Upper lobe of left lung (tissue), 6 donors: ENCODE data around the gene RNH1. TPM values are rescaled to one million over a fixed set of nuclear protein-coding genes. Genes with fewer than 3 reads are reported as not detected.

Experiments used
- ATAC-seq, 2 donors: fragments of 200-7000 bp; cut with Tn5 transposase; one replicate each; pipeline ENCODE4 v1.9.1; 2022; ENCODE audit warnings: mild to moderate bottlenecking in 2 of 2, moderate library complexity in 2 of 2; ENCODE audit not compliant: low FRiP score in 2 of 2
- DNase-seq, 2 donors: peaks; one replicate each; pipeline ENCODE4 v3.0.0-alpha.2; 2019 to 2020
- H3K27ac ChIP-seq, 4 donors: fragments of 200-600 bp; sonication (generic); one replicate each; pipeline ENCODE4 v1.5.1; 2016 to 2019
- H3K27me3 ChIP-seq, 4 donors: fragments of 200-600 bp; sonication (generic); one replicate each; pipeline ENCODE4 v1.5.1; 2017 to 2019
- H3K36me3 ChIP-seq, 4 donors: fragments of 200-600 bp; sonication (generic); one replicate each; pipeline ENCODE4 v1.5.1; 2016 to 2019
- H3K4me1 ChIP-seq, 4 donors: fragments of 200-600 bp; sonication (generic); one replicate each; pipeline ENCODE4 v1.5.1; 2018 to 2019
- H3K4me3 ChIP-seq, 4 donors: fragments of 200-600 bp; sonication (generic); one replicate each; pipeline ENCODE4 v1.5.1; 2017 to 2019; ENCODE audit warnings: mild to moderate bottlenecking in 2 of 4, moderate library complexity in 1 of 4
- H3K9me3 ChIP-seq, 4 donors: fragments of 200-600 bp; sonication (generic); one replicate each; pipeline ENCODE4 v1.5.1; 2018 to 2019
- EP300 ChIP-seq, 4 donors: sonication (generic); formaldehyde crosslinking; IDR thresholded peaks; one replicate each; pipeline ENCODE4 v1.5.1; 2017; ENCODE audit warnings: antibody characterized with exemption in 4 of 4, control low read depth in 2 of 4
- POLR2A ChIP-seq, 4 donors: fragments of 450-650 bp; IDR thresholded peaks; one replicate each; pipeline ENCODE4 v1.5.1; 2016 to 2017; ENCODE audit warnings: antibody characterized with exemption in 4 of 4, mild to moderate bottlenecking in 2 of 4
- POLR2AphosphoS5 ChIP-seq, 2 donors: sonication (generic); formaldehyde crosslinking; IDR thresholded peaks; one replicate each; pipeline ENCODE4 v1.5.1; 2017; ENCODE audit warnings: antibody characterized with exemption in 2 of 2
- WGBS, 2 donors: methylation state at CpG; one replicate each; pipeline ENCODE4 v1.1.5; 2017 to 2018; 5-methylcytosine and 5-hydroxymethylcytosine counted together
- total RNA-seq, 6 donors: library from RNA; depleted of rRNA in 4 of 6; stranded (reverse); fragments of >200 nt in 4 of 6; gene quantifications; one replicate each; pipeline versions ENCODE4 v1.1.0 to v1.2.1, GENCODE V29; 2016 to 2021
- TF ChIP-seq, protein P1 (sequence below), 6 experiments: fragments of 450-650 bp in 4 of 6; fragments of 200-600 bp in 2 of 6; sonication (generic) in 2 of 6; IDR thresholded peaks; one replicate each; pipeline ENCODE4 v1.5.1; 2016 to 2019; ENCODE audit warnings: antibody characterized with exemption in 6 of 6
- donor health status: DM: no; HTN: no; CAD: no; lungs with moderate emphysema.
- donor health status: DM: no; HTN: yes; CAD: no; lungs with severe emphysema.

RNH1 gene
- total RNA-seq, 6 donors from 2014 or later: 236 to 374 (median 339) TPM

DNA sequence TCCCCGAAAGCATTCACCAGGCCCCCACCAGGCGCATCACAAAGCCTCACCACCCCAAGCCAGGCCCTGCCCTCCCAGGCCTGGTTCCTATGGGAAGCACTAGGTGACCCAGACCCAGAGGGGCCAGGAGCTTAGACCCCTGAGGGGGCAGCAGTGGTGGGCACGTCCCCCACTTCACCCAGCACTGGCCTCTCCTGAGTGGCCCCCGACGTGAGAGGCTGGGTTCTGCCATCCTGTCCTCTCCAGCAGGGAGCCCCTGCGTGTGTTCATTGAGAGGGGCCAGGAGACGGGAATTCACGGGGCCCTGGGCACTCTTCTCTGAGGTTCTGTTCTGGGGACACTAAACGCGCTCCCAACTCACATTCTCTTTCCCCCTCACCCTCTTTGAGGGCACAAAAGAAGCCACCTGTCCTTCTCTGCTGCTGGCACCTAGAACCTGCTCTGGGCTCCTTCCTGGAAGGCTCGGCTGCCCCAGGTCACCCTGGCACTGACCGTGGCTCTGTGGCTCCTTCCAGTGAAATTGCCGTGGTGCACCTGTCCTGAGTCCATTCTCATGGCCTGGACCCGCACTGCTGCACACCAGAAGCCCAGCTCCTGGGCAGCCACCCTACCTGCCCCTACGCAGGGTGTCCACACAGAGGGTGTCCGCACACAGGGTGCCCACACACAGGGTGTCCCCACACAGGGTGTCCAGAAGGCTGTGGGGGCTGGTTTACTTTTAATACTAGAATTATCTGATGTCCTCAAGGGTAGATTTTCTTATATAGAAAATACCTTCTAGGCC, 44.7 kb downstream of the RNH1 start:
- ATAC-seq: no peak
- H3K36me3 ChIP-seq: peaks cover 0 to 26% (median 10%) of the 10 kb centered on the region in 4 donors
- TF ChIP-seq EP300 (IDR thresholded peaks at IDR 0.05) (no peak), POLR2AphosphoS5 (IDR thresholded peaks at IDR 0.05) (no peak), POLR2A (IDR thresholded peaks at IDR 0.05) (no peak)
- TF ChIP-seq, protein P1, sequence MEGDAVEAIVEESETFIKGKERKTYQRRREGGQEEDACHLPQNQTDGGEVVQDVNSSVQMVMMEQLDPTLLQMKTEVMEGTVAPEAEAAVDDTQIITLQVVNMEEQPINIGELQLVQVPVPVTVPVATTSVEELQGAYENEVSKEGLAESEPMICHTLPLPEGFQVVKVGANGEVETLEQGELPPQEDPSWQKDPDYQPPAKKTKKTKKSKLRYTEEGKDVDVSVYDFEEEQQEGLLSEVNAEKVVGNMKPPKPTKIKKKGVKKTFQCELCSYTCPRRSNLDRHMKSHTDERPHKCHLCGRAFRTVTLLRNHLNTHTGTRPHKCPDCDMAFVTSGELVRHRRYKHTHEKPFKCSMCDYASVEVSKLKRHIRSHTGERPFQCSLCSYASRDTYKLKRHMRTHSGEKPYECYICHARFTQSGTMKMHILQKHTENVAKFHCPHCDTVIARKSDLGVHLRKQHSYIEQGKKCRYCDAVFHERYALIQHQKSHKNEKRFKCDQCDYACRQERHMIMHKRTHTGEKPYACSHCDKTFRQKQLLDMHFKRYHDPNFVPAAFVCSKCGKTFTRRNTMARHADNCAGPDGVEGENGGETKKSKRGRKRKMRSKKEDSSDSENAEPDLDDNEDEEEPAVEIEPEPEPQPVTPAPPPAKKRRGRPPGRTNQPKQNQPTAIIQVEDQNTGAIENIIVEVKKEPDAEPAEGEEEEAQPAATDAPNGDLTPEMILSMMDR (IDR thresholded peaks at IDR 0.05): no peak
- H3K4me3 ChIP-seq: no peak overlapping the region
- WGBS, 2 donors: 90 to 95% methylated on average over 14 to 15 of the region's 16 CpGs
- peak overlapping the region in 3 of 4 donors; percentile 26 to 32 (median 30) for H3K27ac ChIP-seq
- H3K9me3 ChIP-seq: no peaks in the 10 kb centered on the region
- no peaks in the 10 kb centered on the region for H3K27me3 ChIP-seq
- DNase-seq: peak in 1 of 2 donors; percentile 49
- peaks cover 0 to 10% (median 1%) of the 10 kb centered on the region in 4 donors for H3K4me1 ChIP-seq

DNA sequence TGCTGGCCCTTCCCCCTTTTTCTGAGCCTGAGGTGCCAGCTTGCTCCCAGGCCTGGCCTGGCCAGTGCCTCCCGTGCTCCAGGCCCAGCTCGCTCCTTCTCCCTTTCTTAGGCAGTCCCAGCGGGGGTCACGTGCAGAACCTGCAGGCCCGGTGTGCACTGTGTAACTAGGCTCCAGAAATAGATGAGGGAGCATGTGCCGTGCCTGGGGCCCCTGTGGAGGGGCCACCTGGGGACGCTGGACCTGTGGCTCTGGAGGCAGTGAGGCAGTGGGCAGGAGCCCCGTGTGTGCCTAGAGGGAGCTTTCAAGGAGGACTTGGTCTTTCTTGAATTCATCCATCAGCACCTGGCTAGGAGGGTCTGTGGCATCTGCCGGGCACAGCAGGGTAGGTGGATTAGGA, 45.4 kb downstream of the RNH1 start:
- Histone ChIP-seq H3K27me3 (no peaks in the 10 kb centered on the region), H3K9me3 (no peaks in the 10 kb centered on the region), H3K4me3 (no peak overlapping the region), H3K36me3 (peaks cover 0 to 26% (median 10%) of the 10 kb centered on the region in 4 donors), H3K4me1 (peaks cover 0 to 5% (median 0%) of the 10 kb centered on the region in 4 donors), H3K27ac (peak overlapping the region in 3 of 4 donors; percentile 26 to 32 (median 30))
- DNase-seq (no peak), ATAC-seq (no peak)
- TF ChIP-seq POLR2AphosphoS5 (IDR thresholded peaks at IDR 0.05): no peak
- TF ChIP-seq, protein P1 (IDR thresholded peaks at IDR 0.05): no peak
- 87 to 89% methylated on average over 5 to 9 of the region's 9 CpGs for WGBS, 2 donors

DNA sequence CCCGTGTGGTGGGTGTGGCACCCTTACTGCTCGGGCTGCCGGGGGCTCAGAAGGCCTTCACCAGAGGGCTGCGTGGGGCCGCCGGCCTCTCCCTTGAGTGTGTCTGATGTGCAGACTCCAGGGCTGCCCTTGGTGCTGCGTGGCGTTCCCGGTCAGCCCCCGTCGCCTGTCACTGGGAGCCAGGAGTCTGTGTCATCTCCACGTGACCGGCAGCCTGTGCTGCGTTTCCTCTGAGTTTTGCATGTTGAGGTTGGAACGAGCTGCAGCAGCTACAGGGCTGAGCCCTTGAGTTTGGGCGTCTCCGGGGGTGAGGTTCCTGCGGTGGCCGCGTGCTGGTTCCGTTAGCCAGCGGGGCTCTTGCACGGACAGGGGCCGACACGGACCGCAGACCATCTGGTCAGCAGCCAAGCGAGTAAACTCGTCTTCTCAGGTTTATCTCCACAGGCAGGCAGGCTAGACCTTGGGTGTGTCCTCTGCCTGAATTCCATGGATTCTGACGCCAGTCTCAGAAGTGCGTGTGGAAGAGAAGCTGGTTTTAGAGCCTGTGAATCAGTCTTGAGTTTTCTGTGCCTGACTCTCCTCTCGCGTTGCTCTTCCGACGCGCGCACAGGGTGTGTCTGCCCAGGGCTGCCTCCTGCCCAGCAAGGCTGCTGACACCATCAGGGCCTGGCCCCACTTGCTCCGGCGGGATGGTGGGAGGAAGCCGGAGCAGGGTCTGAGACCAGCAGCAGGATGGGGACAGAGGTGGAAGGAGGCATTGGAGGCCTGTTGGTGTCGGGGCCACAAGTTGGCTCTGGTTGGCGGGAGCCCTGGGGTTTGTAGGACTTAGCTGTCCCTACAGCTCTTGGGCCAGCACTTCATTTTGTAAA, 46.5 kb downstream of the RNH1 start:
- TF ChIP-seq POLR2AphosphoS5 (IDR thresholded peaks at IDR 0.05): no peak
- no peak for TF ChIP-seq POLR2A (IDR thresholded peaks at IDR 0.05)
- no peak for TF ChIP-seq EP300 (IDR thresholded peaks at IDR 0.05)
- TF ChIP-seq, protein P1 (IDR thresholded peaks at IDR 0.05): no peak
- no peak for DNase-seq
- Histone ChIP-seq H3K27ac (peak overlapping the region; percentile 30 to 46 (median 35)), H3K4me3 (no peak overlapping the region), H3K36me3 (peaks cover 0 to 26% (median 10%) of the 10 kb centered on the region in 4 donors), H3K9me3 (no peaks in the 10 kb centered on the region), H3K27me3 (no peaks in the 10 kb centered on the region), H3K4me1 (peaks cover 0 to 3% (median 0%) of the 10 kb centered on the region in 4 donors)
- 81 to 85% methylated on average over 20 to 41 of the region's 41 CpGs for WGBS, 2 donors
- peak; percentile 56 to 79 for ATAC-seq

DNA sequence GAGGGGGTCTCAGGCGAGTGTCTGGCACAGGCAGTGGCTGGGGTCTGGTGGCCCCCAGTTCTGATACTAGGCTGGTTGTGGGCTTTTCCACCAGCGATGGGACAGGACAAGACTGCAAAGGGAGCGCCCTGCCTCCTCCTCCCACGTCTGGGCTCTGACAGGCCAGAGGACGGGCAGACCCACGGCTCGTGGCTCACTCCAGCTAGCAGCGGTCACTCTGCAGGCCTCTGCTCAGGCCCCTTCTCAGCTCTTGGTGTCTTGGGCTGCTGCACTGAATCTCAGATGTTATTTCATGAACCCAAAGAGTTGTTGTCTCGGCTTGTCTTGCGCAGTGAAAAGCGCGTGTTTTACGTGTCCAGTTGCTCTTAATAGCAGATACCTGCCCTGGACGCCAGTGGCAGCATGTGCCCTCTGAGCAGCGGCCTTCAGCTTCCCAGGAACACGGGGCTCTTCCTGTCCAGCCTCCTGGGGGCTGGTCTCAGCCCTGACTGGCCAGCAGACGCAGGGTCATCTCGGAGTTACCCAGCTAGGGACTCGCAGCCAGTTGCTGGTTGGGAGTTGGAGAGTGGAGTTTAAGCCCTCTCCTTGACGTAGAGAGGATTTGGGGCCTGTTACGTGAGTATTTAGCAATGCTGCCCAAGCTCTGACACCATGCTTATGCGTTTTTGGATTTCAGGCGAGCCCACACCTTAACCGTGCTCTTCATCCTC, 47.4 kb downstream of the RNH1 start:
- no peaks in the 10 kb centered on the region for H3K4me1 ChIP-seq
- H3K4me3 ChIP-seq: no peak overlapping the region
- no peaks in the 10 kb centered on the region for H3K9me3 ChIP-seq
- DNase-seq (no peak), ATAC-seq (peak in 1 of 2 donors; percentile 13)
- H3K27ac ChIP-seq: peak overlapping the region in 3 of 4 donors; percentile 6 to 46 (median 6)
- H3K36me3 ChIP-seq: peaks cover 0 to 24% (median 10%) of the 10 kb centered on the region in 4 donors
- WGBS, 2 donors: 94 to 99% methylated on average over 14 to 24 of the region's 24 CpGs
- H3K27me3 ChIP-seq: no peaks in the 10 kb centered on the region
- TF ChIP-seq, protein P1 (IDR thresholded peaks at IDR 0.05): no peak
- no peak for TF ChIP-seq POLR2AphosphoS5 (IDR thresholded peaks at IDR 0.05)
- no peak for TF ChIP-seq POLR2A (IDR thresholded peaks at IDR 0.05)
- TF ChIP-seq EP300 (IDR thresholded peaks at IDR 0.05): no peak
